Activated naive CD8-positive, alpha-beta T cell treated with anti-CD3 and anti-CD28 coated beads, Interleukin-2, amount 10 ng/mL, durations not matched to agents 7 days and 5 days (primary cell): Measurements from ENCODE around the gene PLD4. TPM values are rescaled to one million over a fixed set of nuclear protein-coding genes. Genes with fewer than 3 reads are reported as not detected.
"Not testable (repeated sequence)": the region's sequence is repeated elsewhere in the genome, so short reads cannot be mapped to it uniquely, and the experiment has no call there.

Source experiments
- ATAC-seq: fragments of 150-1000 bp; cut with Tn5 transposase; one replicate; pipeline ENCODE4 v1.10.0; 2021; ENCODE audit warnings: low read depth, moderate library complexity
- POLR2A ChIA-PET: fragments of 350-600 bp; sonication (Branson Sonifier 250); formaldehyde crosslinking; loops from one replicate; lab custom pipeline; 2021; ENCODE audit warnings: antibody characterized with exemption; lab: Charles Lee
- DNase-seq: peaks from one replicate; pipeline ENCODE4 v3.0.0; 2021
- H3K27ac Mint-ChIP-seq: one replicate; pipeline ENCODE4 v1.8.0; 2022; ENCODE audit warnings: mild to moderate bottlenecking, mixed read lengths
- H3K27me3 Mint-ChIP-seq: one replicate; pipeline ENCODE4 v1.8.0; 2022; ENCODE audit warnings: mild to moderate bottlenecking, moderate library complexity, mixed read lengths
- H3K36me3 Mint-ChIP-seq: one replicate; pipeline ENCODE4 v1.8.0; 2021; ENCODE audit warnings: mild to moderate bottlenecking, mixed read lengths
- H3K4me1 Mint-ChIP-seq: one replicate; pipeline ENCODE4 v1.8.0; 2021; ENCODE audit warnings: mixed read lengths
- H3K4me3 Mint-ChIP-seq: one replicate; pipeline ENCODE4 v1.8.0; 2022; ENCODE audit warnings: mild to moderate bottlenecking, moderate library complexity, mixed read lengths
- H3K9me3 Mint-ChIP-seq: one replicate; pipeline ENCODE4 v1.8.0; 2021; ENCODE audit warnings: mixed read lengths
- total RNA-seq, 2 experiments: library from RNA; stranded (reverse); gene quantifications; one replicate each; pipeline ENCODE4 v1.2.3, GENCODE V29; 2021

Gene PLD4
- total RNA-seq, 2 experiments from 2014 or later = 0.06 TPM; not detected in 1

- H3K9me3 Mint-ChIP-seq = no peaks in the 10 kb centered on the region
- no peaks in the 10 kb centered on the region for H3K36me3 Mint-ChIP-seq
- H3K27me3 Mint-ChIP-seq = peaks cover 21% of the 10 kb centered on the region
- H3K27ac Mint-ChIP-seq = no peak overlapping the region
- H3K4me3 Mint-ChIP-seq = no peak overlapping the region
- POLR2A ChIA-PET = no interaction called here
- DNase-seq (no peak), ATAC-seq (no peak)
- no peaks in the 10 kb centered on the region for H3K4me1 Mint-ChIP-seq
Measured at GRCh38 chr14:104940526-104941150, 16.0 kb downstream of the PLD4 start.

- Mint-ChIP-seq H3K4me3 (no peak overlapping the region), H3K9me3 (no peaks in the 10 kb centered on the region), H3K27me3 (peaks cover 20% of the 10 kb centered on the region), H3K27ac (no peak overlapping the region), H3K4me1 (no peaks in the 10 kb centered on the region), H3K36me3 (no peaks in the 10 kb centered on the region)
- POLR2A ChIA-PET = no interaction called here
- ATAC-seq (no peak), DNase-seq (no peak)
Measured at GRCh38 chr14:104941508-104942365, 17.1 kb downstream of the PLD4 start.

- no peaks in the 10 kb centered on the region for H3K36me3 Mint-ChIP-seq
- H3K9me3 Mint-ChIP-seq = no peaks in the 10 kb centered on the region
- H3K27me3 Mint-ChIP-seq = peaks cover 18% of the 10 kb centered on the region
- H3K27ac Mint-ChIP-seq = no peak overlapping the region
- H3K4me3 Mint-ChIP-seq = no peak overlapping the region
- no peaks in the 10 kb centered on the region for H3K4me1 Mint-ChIP-seq
- no peak for ATAC-seq
- no peak for DNase-seq
- POLR2A ChIA-PET = no interaction called here
Measured at GRCh38 chr14:104942586-104942985, 17.9 kb downstream of the PLD4 start.

- not testable (repeated sequence) for H3K4me1 Mint-ChIP-seq
Measured at GRCh38 chr14:104943216-104944015, 18.7 kb downstream of the PLD4 start.

GRCh38 chr14:104944016-104944308 is 19.3 kb downstream of the PLD4 start:
- DNase-seq = not testable (repeated sequence)

More at GRCh38 chr14:104943216-104944015, 18.7 kb downstream of the PLD4 start:
- H3K27ac Mint-ChIP-seq, H3K36me3 Mint-ChIP-seq, H3K27me3 Mint-ChIP-seq, ATAC-seq, POLR2A ChIA-PET, DNase-seq, H3K4me3 Mint-ChIP-seq, H3K9me3 Mint-ChIP-seq: not testable (repeated sequence)

GRCh38 chr14:104944436-104945205 is 19.9 kb downstream of the PLD4 start:
- H3K4me1 Mint-ChIP-seq, H3K36me3 Mint-ChIP-seq, H3K27ac Mint-ChIP-seq, H3K27me3 Mint-ChIP-seq, ATAC-seq, H3K9me3 Mint-ChIP-seq, DNase-seq, POLR2A ChIA-PET, H3K4me3 Mint-ChIP-seq: not testable (repeated sequence)

More at GRCh38 chr14:104944016-104944308, 19.3 kb downstream of the PLD4 start:
- POLR2A ChIA-PET, H3K4me1 Mint-ChIP-seq, H3K27me3 Mint-ChIP-seq, H3K27ac Mint-ChIP-seq, H3K9me3 Mint-ChIP-seq, H3K4me3 Mint-ChIP-seq, ATAC-seq, H3K36me3 Mint-ChIP-seq: not testable (repeated sequence)

- H3K27ac Mint-ChIP-seq, H3K4me1 Mint-ChIP-seq, POLR2A ChIA-PET, H3K36me3 Mint-ChIP-seq, DNase-seq, H3K27me3 Mint-ChIP-seq, ATAC-seq, H3K9me3 Mint-ChIP-seq, H3K4me3 Mint-ChIP-seq: not testable (repeated sequence)
Measured at GRCh38 chr14:104945266-104945665, 20.6 kb downstream of the PLD4 start.

GRCh38 chr14:104945986-104946965 is 21.6 kb downstream of the PLD4 start:
- ATAC-seq, H3K27ac Mint-ChIP-seq, POLR2A ChIA-PET, H3K4me3 Mint-ChIP-seq, H3K27me3 Mint-ChIP-seq, H3K9me3 Mint-ChIP-seq, DNase-seq, H3K4me1 Mint-ChIP-seq, H3K36me3 Mint-ChIP-seq: not testable (repeated sequence)

GRCh38 chr14:104947201-104947600 is 22.5 kb downstream of the PLD4 start:
- ATAC-seq, POLR2A ChIA-PET, H3K4me3 Mint-ChIP-seq, H3K27me3 Mint-ChIP-seq, H3K27ac Mint-ChIP-seq, H3K9me3 Mint-ChIP-seq, H3K36me3 Mint-ChIP-seq, H3K4me1 Mint-ChIP-seq, DNase-seq: not testable (repeated sequence)

- H3K36me3 Mint-ChIP-seq, ATAC-seq, H3K4me3 Mint-ChIP-seq, H3K27ac Mint-ChIP-seq, H3K9me3 Mint-ChIP-seq, DNase-seq, POLR2A ChIA-PET, H3K4me1 Mint-ChIP-seq, H3K27me3 Mint-ChIP-seq: not testable (repeated sequence)
Measured at GRCh38 chr14:104947881-104948735, 23.4 kb downstream of the PLD4 start.

GRCh38 chr14:104948736-104949031 is 24.0 kb downstream of the PLD4 start:
- H3K27me3 Mint-ChIP-seq = no peaks in the 10 kb centered on the region
- POLR2A ChIA-PET = no interaction called here
- DNase-seq = no peak
- no peaks in the 10 kb centered on the region for H3K36me3 Mint-ChIP-seq
- H3K9me3 Mint-ChIP-seq = no peaks in the 10 kb centered on the region
- H3K4me1 Mint-ChIP-seq = no peaks in the 10 kb centered on the region
- no peak overlapping the region for H3K4me3 Mint-ChIP-seq
- H3K27ac Mint-ChIP-seq = no peak overlapping the region
- no peak for ATAC-seq
